Rectal smooth muscle tissue (tissue), 1 donor: ENCODE measurements around the gene MARS1.
"Not testable (repeated sequence)": the region's sequence is repeated elsewhere in the genome, so short reads cannot be mapped to it uniquely, and the experiment has no call there.

Source experiments
- H3K27ac ChIP-seq: one replicate; pipeline ENCODE4 v1.7.0; 2013; ENCODE audit warnings: low read depth, low read length, inconsistent platforms
- H3K27me3 ChIP-seq: one replicate; pipeline ENCODE4 v1.7.0; 2013; ENCODE audit warnings: low read length; ENCODE audit not compliant: control insufficient read depth, insufficient read depth
- H3K36me3 ChIP-seq: one replicate; pipeline ENCODE4 v1.7.0; 2013; ENCODE audit warnings: low read length; ENCODE audit not compliant: control insufficient read depth, insufficient read depth
- H3K4me1 ChIP-seq: one replicate; pipeline ENCODE4 v1.7.0; 2013; ENCODE audit warnings: low read length; ENCODE audit not compliant: control insufficient read depth, insufficient read depth
- H3K4me3 ChIP-seq: one replicate; pipeline ENCODE4 v1.7.0; 2013; ENCODE audit warnings: low read length
- H3K9ac ChIP-seq: one replicate; pipeline ENCODE4 v1.7.0; 2013; ENCODE audit warnings: low read length

Gene MARS1

GRCh38 chr12:57511588-57512325, 23.9 kb downstream of the MARS1 start:
- no peak overlapping the region for H3K27ac ChIP-seq

GRCh38 chr12:57512665-57513064, 24.8 kb downstream of the MARS1 start:
- Histone ChIP-seq H3K27me3 (no peaks in the 10 kb centered on the region), H3K36me3 (peaks cover 48% of the 10 kb centered on the region), H3K4me3 (no peak overlapping the region), H3K27ac (no peak overlapping the region), H3K4me1 (peaks cover 7% of the 10 kb centered on the region), H3K9ac (no peak overlapping the region)

More at GRCh38 chr12:57511588-57512325, 23.9 kb downstream of the MARS1 start:
- H3K9ac ChIP-seq = no peak overlapping the region
- no peak overlapping the region for H3K4me3 ChIP-seq
- no peaks in the 10 kb centered on the region for H3K4me1 ChIP-seq
- peaks cover 41% of the 10 kb centered on the region for H3K36me3 ChIP-seq
- H3K27me3 ChIP-seq = no peaks in the 10 kb centered on the region

GRCh38 chr12:57513266-57513665, 25.4 kb downstream of the MARS1 start:
- peaks cover 9% of the 10 kb centered on the region for H3K4me1 ChIP-seq
- H3K4me3 ChIP-seq = no peak overlapping the region
- H3K9ac ChIP-seq = no peak overlapping the region
- H3K27me3 ChIP-seq = no peaks in the 10 kb centered on the region
- no peak overlapping the region for H3K27ac ChIP-seq
- peaks cover 48% of the 10 kb centered on the region for H3K36me3 ChIP-seq

- not testable (repeated sequence) for H3K27ac ChIP-seq, H3K4me3 ChIP-seq, H3K9ac ChIP-seq, H3K27me3 ChIP-seq
- Histone ChIP-seq H3K4me1 (peaks cover 13% of the 10 kb centered on the region), H3K36me3 (peaks cover 48% of the 10 kb centered on the region)
Observed at GRCh38 chr12:57513677-57514076, 25.8 kb downstream of the MARS1 start.

- not testable (repeated sequence) for H3K9ac ChIP-seq, H3K27ac ChIP-seq, H3K27me3 ChIP-seq, H3K4me3 ChIP-seq
- peaks cover 45% of the 10 kb centered on the region for H3K36me3 ChIP-seq
- H3K4me1 ChIP-seq = peaks cover 17% of the 10 kb centered on the region
Observed at GRCh38 chr12:57514246-57514645, 26.4 kb downstream of the MARS1 start.

GRCh38 chr12:57514720-57515407, 27.0 kb downstream of the MARS1 start:
- no peaks in the 10 kb centered on the region for H3K27me3 ChIP-seq
- peaks cover 21% of the 10 kb centered on the region for H3K4me1 ChIP-seq
- H3K27ac ChIP-seq = no peak overlapping the region
- no peak overlapping the region for H3K9ac ChIP-seq
- H3K4me3 ChIP-seq = no peak overlapping the region
- H3K36me3 ChIP-seq = peaks cover 45% of the 10 kb centered on the region

GRCh38 chr12:57515408-57515933, 27.6 kb downstream of the MARS1 start:
- H3K27ac ChIP-seq = no peak overlapping the region
- H3K27me3 ChIP-seq = no peaks in the 10 kb centered on the region
- H3K36me3 ChIP-seq = peaks cover 45% of the 10 kb centered on the region
- no peak overlapping the region for H3K4me3 ChIP-seq
- H3K4me1 ChIP-seq = peaks cover 21% of the 10 kb centered on the region
- H3K9ac ChIP-seq = no peak overlapping the region

GRCh38 chr12:57515934-57516541, 28.2 kb downstream of the MARS1 start:
- no peak overlapping the region for H3K27ac ChIP-seq
- peaks cover 43% of the 10 kb centered on the region for H3K36me3 ChIP-seq

GRCh38 chr12:57516617-57517153, 28.8 kb downstream of the MARS1 start:
- no peak overlapping the region for H3K4me3 ChIP-seq
- peak overlapping the region; percentile 46 for H3K27ac ChIP-seq
- no peaks in the 10 kb centered on the region for H3K27me3 ChIP-seq
- H3K9ac ChIP-seq = no peak overlapping the region
- H3K36me3 ChIP-seq = peaks cover 42% of the 10 kb centered on the region
- peaks cover 30% of the 10 kb centered on the region for H3K4me1 ChIP-seq

More at GRCh38 chr12:57515934-57516541, 28.2 kb downstream of the MARS1 start:
- peaks cover 24% of the 10 kb centered on the region for H3K4me1 ChIP-seq
- H3K4me3 ChIP-seq = no peak overlapping the region
- no peak overlapping the region for H3K9ac ChIP-seq
- no peaks in the 10 kb centered on the region for H3K27me3 ChIP-seq

- H3K9ac ChIP-seq = no peak overlapping the region
- H3K36me3 ChIP-seq = peaks cover 37% of the 10 kb centered on the region
- no peaks in the 10 kb centered on the region for H3K27me3 ChIP-seq
- H3K27ac ChIP-seq = peak overlapping the region; percentile 46
- peaks cover 35% of the 10 kb centered on the region for H3K4me1 ChIP-seq
- no peak overlapping the region for H3K4me3 ChIP-seq
Observed at GRCh38 chr12:57517187-57517586, 29.3 kb downstream of the MARS1 start.

GRCh38 chr12:57517718-57518117, 29.9 kb downstream of the MARS1 start:
- H3K4me3 ChIP-seq = peak overlapping the region; percentile 94

More at GRCh38 chr12:57517718-57518117, 29.9 kb downstream of the MARS1 start:
- H3K27me3 ChIP-seq, H3K9ac ChIP-seq: not testable (repeated sequence)
- Histone ChIP-seq H3K4me1 (peaks cover 35% of the 10 kb centered on the region), H3K27ac (peak overlapping the region; percentile 97), H3K36me3 (peaks cover 32% of the 10 kb centered on the region)
